Measurements from ENCODE around the gene MFSD12.

The MFSD12 gene

DNA sequence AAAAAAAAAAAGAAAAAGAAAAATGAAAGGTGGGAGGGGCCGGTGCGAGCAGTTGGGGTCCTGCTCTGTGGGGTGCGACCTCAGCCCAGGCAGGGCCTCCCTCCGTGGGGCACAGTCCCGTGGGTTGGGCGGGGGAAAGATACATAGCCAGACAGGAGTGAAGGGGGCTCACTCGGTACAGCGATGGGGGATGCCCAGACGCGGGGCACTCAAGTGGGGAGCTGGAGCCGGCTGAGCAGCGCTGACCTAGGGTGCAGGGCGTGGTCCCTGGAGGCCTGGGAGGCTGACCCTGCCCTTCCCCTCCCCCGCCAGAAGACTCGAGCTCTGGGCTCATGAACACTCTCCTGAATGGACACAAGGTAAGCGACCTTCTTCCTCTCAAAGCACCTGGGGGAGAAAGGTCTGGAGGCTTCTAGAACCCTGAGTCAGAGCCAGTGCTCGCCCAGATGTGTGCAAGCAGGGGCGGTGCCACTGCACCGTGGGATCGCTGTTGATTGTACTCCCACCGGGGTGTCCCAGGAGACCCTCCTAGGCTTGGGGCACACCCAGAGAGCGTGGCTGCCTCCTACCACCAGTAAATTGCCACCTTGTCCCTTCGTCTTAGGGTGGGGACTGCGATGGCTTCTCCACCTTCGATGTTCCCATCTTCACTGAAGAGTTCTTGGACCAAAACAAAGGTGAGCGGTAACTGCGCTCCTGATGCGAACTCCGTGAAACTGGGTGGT, 18.7 kb upstream of the MFSD12 start:
- peak; percentile 28 for DNase-seq (ENCODE audit: low spot score)
- TF ChIP-seq, protein P1, sequence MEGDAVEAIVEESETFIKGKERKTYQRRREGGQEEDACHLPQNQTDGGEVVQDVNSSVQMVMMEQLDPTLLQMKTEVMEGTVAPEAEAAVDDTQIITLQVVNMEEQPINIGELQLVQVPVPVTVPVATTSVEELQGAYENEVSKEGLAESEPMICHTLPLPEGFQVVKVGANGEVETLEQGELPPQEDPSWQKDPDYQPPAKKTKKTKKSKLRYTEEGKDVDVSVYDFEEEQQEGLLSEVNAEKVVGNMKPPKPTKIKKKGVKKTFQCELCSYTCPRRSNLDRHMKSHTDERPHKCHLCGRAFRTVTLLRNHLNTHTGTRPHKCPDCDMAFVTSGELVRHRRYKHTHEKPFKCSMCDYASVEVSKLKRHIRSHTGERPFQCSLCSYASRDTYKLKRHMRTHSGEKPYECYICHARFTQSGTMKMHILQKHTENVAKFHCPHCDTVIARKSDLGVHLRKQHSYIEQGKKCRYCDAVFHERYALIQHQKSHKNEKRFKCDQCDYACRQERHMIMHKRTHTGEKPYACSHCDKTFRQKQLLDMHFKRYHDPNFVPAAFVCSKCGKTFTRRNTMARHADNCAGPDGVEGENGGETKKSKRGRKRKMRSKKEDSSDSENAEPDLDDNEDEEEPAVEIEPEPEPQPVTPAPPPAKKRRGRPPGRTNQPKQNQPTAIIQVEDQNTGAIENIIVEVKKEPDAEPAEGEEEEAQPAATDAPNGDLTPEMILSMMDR (IDR thresholded peaks at IDR 0.05; ENCODE audit: extremely low read depth, missing control alignments) = no peak

GRCh38 chr19:3575260-3575741, 17.9 kb upstream of the MFSD12 start:
- TF ChIP-seq, protein P1 (IDR thresholded peaks at IDR 0.05; ENCODE audit: extremely low read depth, missing control alignments) = peak; percentile 47
- no peak for DNase-seq (ENCODE audit: low spot score)

- DNase-seq (ENCODE audit: low spot score) = peak; percentile 94
- TF ChIP-seq, protein P1 (IDR thresholded peaks at IDR 0.05; ENCODE audit: extremely low read depth, missing control alignments) = no peak
Observed at GRCh38 chr19:3573858-3574637, 16.7 kb upstream of the MFSD12 start.

GRCh38 chr19:3573162-3573857, 15.9 kb upstream of the MFSD12 start:
- TF ChIP-seq, protein P1 (IDR thresholded peaks at IDR 0.05; ENCODE audit: extremely low read depth, missing control alignments) = no peak
- DNase-seq (ENCODE audit: low spot score) = no peak

DNA sequence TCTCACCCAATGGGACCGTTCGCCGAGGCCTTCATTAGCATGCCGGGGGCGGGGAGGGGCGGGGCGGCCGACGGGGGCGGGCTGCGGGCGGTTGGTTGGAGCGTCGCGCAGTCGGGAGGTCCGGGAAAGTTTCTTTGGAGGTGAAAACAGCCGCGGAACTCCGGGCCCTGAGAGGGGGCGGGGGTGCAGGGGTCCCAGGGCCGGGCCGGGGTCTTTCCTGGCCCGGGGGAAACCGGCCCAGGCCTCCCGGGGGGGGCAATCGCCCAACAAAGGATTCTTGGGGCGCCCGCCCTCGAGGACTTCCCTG, 15.4 kb upstream of the MFSD12 start, which contains the start of gene HMG20B:
Gene HMG20B, plus strand, starts transcription at position 90 of the 307 bp plus-strand sequence. CDS start 366 bp downstream, outside the sequence.
- TF ChIP-seq, protein P1 (IDR thresholded peaks at IDR 0.05; ENCODE audit: extremely low read depth, missing control alignments) = no peak
- no peak for DNase-seq (ENCODE audit: low spot score)

DNA sequence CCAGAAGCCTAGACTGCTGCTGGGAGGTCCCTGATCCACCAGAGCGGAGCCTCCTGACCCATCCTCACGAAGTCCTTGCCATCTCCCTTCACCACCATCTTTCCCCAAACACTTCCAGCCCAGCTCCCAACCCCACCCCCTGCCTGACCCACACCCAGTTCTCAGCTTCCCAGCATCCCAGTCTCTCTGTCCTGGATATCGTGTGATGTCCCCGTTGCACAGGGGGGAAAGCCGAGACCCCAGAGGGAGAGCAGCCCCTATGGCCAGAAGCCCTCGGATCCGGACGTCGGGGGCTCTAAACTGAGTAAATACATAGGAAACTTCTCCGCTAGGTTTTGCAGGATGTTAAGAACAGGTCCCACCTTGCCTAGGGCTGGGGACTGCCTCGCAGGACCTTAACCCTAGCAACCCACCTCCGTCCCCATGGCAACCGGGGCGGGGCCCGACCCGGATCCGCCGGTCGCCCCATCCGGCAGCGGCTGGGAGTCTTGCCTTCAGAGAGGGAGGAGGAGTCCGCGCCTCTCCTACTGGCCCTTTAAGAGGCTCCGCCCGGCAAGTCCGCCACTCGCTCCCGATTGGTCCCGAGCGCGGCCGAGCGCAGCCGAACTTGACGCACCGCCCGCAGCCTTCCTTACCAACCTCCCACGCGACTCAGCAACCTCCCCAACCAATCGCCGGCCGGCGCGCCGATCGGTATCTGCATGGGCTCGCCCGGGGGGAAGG, 14.9 kb upstream of the MFSD12 start:
- TF ChIP-seq, protein P1 (IDR thresholded peaks at IDR 0.05; ENCODE audit: extremely low read depth, missing control alignments) = no peak
- DNase-seq (ENCODE audit: low spot score) = peak; percentile 99

Measured in GM20000 (cell line).